Ishikawa (cell line): Measurements from ENCODE around the gene PPP2R2C.

Experiments
- CEBPB ChIP-seq: IDR thresholded peaks from 2 replicates; pipeline ENCODE4 v1.6.1; 2012
- CREB1 ChIP-seq: IDR thresholded peaks from 2 replicates; pipeline ENCODE4 v1.6.1; 2012; ENCODE audit warnings: low read depth
- EGR1 ChIP-seq: IDR thresholded peaks from 2 replicates; pipeline ENCODE4 v1.6.1; 2012
- EP300 ChIP-seq: IDR thresholded peaks from 2 replicates; pipeline ENCODE4 v1.6.1; 2012; ENCODE audit warnings: borderline replicate concordance
- FOXM1 ChIP-seq: IDR thresholded peaks from 2 replicates; pipeline ENCODE4 v1.6.1; 2012; ENCODE audit warnings: low read depth, borderline replicate concordance
- NFIC ChIP-seq: IDR thresholded peaks from 2 replicates; pipeline ENCODE4 v1.6.1; 2012
- RAD21 ChIP-seq: IDR thresholded peaks from 2 replicates; pipeline ENCODE4 v1.6.1; 2012; ENCODE audit warnings: low read depth
- TAF1 ChIP-seq: IDR thresholded peaks from 2 replicates; pipeline ENCODE4 v1.6.1; 2012; ENCODE audit warnings: low read depth, mild to moderate bottlenecking
- TCF12 ChIP-seq: IDR thresholded peaks from 2 replicates; pipeline ENCODE4 v1.6.1; 2012; ENCODE audit warnings: low read depth
- TEAD4 ChIP-seq: IDR thresholded peaks from 2 replicates; pipeline ENCODE4 v1.6.1; 2012
- YY1 ChIP-seq: IDR thresholded peaks from 2 replicates; pipeline ENCODE4 v1.6.1; 2012; ENCODE audit warnings: low read depth
- ZBTB7A ChIP-seq: IDR thresholded peaks from 2 replicates; pipeline ENCODE4 v1.6.1; 2012; ENCODE audit warnings: low read depth
- TF ChIP-seq, protein P1 (sequence below): IDR thresholded peaks from 2 replicates; pipeline ENCODE4 v1.6.1; 2012
- TF ChIP-seq, protein P2 (sequence below): IDR thresholded peaks from 2 replicates; pipeline ENCODE4 v1.6.1; 2012; ENCODE audit warnings: low read depth, mild to moderate bottlenecking
- TF ChIP-seq, protein P3 (sequence below): IDR thresholded peaks from 2 replicates; pipeline ENCODE4 v1.6.1; 2012

The PPP2R2C gene

DNA sequence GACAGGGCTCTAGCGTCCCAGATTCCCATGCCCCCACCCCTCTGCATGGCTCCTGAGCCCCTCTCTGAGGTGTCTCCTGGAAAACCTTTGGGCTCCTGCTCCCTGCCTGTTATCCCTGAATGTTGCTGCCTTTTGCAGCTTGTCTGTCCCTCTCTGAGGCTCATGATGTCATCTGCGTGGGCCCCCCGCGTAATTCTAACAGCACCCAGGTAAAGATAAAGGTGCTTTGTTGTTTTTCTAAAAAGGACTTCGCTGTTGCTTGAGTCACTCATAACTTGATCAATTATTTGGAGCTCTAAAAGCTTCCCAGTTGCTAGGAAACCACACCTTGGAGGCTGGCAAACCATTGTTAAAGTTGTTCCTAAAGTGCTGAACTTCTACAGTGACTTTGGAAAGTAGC is 166.1 kb downstream of the PPP2R2C start:
- TF ChIP-seq CREB1 (no peak), EGR1 (no peak), FOXM1 (no peak), NFIC (no peak), YY1 (no peak)
- TF ChIP-seq, protein P1, sequence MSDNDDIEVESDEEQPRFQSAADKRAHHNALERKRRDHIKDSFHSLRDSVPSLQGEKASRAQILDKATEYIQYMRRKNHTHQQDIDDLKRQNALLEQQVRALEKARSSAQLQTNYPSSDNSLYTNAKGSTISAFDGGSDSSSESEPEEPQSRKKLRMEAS = no peak

DNA sequence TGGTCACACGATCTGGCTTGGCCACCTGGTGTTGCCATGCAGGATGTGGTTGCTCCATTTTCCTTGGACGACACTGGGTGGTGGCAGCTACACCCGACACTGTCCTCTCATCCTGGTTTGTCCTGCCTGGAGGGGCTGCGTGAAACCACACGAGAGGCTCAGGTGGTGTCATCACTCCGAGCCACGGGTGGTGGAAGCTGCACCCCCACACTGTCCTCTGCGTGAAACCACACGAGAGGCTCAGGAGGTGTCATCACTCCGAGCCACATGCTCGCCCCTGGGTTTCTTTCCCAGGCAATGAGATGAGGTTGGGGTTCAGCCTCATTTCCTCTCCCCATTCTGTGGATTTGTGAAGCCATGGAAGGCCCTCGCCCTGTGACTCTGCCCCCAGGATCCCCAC is 168.5 kb downstream of the PPP2R2C start:
- TF ChIP-seq, protein P2, sequence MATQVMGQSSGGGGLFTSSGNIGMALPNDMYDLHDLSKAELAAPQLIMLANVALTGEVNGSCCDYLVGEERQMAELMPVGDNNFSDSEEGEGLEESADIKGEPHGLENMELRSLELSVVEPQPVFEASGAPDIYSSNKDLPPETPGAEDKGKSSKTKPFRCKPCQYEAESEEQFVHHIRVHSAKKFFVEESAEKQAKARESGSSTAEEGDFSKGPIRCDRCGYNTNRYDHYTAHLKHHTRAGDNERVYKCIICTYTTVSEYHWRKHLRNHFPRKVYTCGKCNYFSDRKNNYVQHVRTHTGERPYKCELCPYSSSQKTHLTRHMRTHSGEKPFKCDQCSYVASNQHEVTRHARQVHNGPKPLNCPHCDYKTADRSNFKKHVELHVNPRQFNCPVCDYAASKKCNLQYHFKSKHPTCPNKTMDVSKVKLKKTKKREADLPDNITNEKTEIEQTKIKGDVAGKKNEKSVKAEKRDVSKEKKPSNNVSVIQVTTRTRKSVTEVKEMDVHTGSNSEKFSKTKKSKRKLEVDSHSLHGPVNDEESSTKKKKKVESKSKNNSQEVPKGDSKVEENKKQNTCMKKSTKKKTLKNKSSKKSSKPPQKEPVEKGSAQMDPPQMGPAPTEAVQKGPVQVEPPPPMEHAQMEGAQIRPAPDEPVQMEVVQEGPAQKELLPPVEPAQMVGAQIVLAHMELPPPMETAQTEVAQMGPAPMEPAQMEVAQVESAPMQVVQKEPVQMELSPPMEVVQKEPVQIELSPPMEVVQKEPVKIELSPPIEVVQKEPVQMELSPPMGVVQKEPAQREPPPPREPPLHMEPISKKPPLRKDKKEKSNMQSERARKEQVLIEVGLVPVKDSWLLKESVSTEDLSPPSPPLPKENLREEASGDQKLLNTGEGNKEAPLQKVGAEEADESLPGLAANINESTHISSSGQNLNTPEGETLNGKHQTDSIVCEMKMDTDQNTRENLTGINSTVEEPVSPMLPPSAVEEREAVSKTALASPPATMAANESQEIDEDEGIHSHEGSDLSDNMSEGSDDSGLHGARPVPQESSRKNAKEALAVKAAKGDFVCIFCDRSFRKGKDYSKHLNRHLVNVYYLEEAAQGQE = no peak
- TF ChIP-seq, protein P3, sequence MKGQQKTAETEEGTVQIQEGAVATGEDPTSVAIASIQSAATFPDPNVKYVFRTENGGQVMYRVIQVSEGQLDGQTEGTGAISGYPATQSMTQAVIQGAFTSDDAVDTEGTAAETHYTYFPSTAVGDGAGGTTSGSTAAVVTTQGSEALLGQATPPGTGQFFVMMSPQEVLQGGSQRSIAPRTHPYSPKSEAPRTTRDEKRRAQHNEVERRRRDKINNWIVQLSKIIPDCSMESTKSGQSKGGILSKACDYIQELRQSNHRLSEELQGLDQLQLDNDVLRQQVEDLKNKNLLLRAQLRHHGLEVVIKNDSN = no peak
- TF ChIP-seq, protein P1 = no peak
- TF ChIP-seq TEAD4 = no peak
- TF ChIP-seq TCF12 = no peak
- TF ChIP-seq RAD21 = no peak
- no peak for TF ChIP-seq CREB1
- no peak for TF ChIP-seq NFIC
- no peak for TF ChIP-seq FOXM1

DNA sequence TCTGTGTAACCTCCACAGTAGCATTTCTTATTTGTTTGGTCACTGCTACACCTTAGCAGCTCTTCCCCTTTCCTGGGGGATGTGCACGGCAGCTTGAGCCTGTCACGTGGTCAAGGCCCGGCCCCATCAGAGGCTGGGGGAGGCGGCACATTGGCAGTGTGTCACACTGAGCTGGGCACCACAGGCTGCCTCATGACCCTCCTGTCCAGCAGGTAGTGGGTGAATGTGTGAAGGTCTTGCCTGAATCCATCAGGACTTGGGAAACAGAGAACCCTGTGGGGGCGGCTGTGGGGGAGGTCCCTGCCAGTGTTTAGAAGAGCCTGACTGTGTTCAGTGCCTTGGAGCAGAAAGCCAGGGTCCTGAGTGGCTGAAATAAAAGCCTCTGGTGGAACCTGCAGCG is 169.5 kb downstream of the PPP2R2C start:
- TF ChIP-seq, protein P3 = no peak
- TF ChIP-seq TCF12 = no peak
- TF ChIP-seq EP300 = no peak
- no peak for TF ChIP-seq CEBPB
- no peak for TF ChIP-seq EGR1
- no peak for TF ChIP-seq TAF1
- TF ChIP-seq, protein P2 = no peak
- no peak for TF ChIP-seq RAD21
- TF ChIP-seq, protein P1 = no peak
- TF ChIP-seq FOXM1 = no peak
- no peak for TF ChIP-seq NFIC
- no peak for TF ChIP-seq YY1
- no peak for TF ChIP-seq ZBTB7A
- TF ChIP-seq TEAD4 = no peak
- no peak for TF ChIP-seq CREB1

DNA sequence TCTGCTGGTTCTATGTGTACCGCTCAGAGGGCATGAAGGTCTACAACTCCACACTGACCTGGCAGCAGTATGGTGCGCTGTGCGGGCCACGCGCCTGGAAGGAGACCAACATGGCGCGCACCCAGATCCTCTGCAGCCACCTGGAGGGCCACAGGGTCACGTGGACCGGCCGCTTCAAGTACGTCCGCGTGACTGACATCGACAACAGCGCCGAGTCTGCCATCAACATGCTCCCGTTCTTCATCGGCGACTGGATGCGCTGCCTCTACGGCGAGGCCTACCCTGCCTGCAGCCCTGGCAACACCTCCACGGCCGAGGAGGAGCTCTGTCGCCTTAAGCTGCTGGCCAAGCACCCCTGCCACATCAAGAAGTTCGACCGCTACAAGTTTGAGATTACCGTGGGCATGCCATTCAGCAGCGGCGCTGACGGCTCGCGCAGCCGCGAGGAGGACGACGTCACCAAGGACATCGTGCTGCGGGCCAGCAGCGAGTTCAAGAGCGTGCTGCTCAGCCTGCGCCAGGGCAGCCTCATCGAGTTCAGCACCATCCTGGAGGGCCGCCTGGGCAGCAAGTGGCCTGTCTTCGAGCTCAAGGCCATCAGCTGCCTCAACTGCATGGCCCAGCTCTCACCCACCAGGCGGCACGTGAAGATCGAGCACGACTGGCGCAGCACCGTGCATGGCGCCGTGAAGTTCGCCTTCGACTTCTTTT is 170.5 kb downstream of the PPP2R2C start:
- TF ChIP-seq TAF1 = no peak
- TF ChIP-seq NFIC = no peak
- no peak for TF ChIP-seq ZBTB7A
- TF ChIP-seq FOXM1 = no peak
- no peak for TF ChIP-seq TCF12
- TF ChIP-seq RAD21 = no peak
- no peak for TF ChIP-seq CEBPB
- TF ChIP-seq, protein P2 = no peak
- TF ChIP-seq, protein P1 = no peak
- no peak for TF ChIP-seq CREB1
- no peak for TF ChIP-seq TEAD4
- no peak for TF ChIP-seq EP300
- TF ChIP-seq EGR1 = no peak
